Sigmoid colon (tissue), 7 donors: ENCODE data around the gene ZNF705A. TPM values are rescaled to one million over a fixed set of nuclear protein-coding genes. Genes with fewer than 3 reads are reported as not detected.
"Not testable (repeated sequence)": the region's sequence is repeated elsewhere in the genome, so short reads cannot be mapped to it uniquely, and the experiment has no call there.

Source experiments
- DNase-seq: peaks from one replicate; pipeline ENCODE4 v3.0.0-alpha.2; 2019
- H3K27ac ChIP-seq, 4 donors: fragments of 200-600 bp; sonication (generic); one replicate each; pipeline ENCODE4 v1.5.1; 2016 to 2019; ENCODE audit warnings: mild to moderate bottlenecking in 1 of 4
- H3K27me3 ChIP-seq, 3 donors: fragments of 200-600 bp; sonication (generic); one replicate each; pipeline ENCODE4 v1.5.1; 2019; ENCODE audit warnings: mild to moderate bottlenecking in 1 of 3
- H3K36me3 ChIP-seq, 4 donors: fragments of 200-600 bp; sonication (generic); one replicate each; pipeline ENCODE4 v1.5.1; 2016 to 2019
- H3K4me1 ChIP-seq, 4 donors: fragments of 200-600 bp; sonication (generic); one replicate each; pipeline ENCODE4 v1.5.1; 2017 to 2019
- H3K4me3 ChIP-seq, 4 donors: fragments of 200-600 bp; sonication (generic); one replicate each; pipeline ENCODE4 v1.5.1; 2017 to 2019; ENCODE audit warnings: mild to moderate bottlenecking in 2 of 4, moderate library complexity in 1 of 4
- H3K9me3 ChIP-seq, 4 donors: fragments of 200-600 bp in 3 of 4; sonication (generic) in 3 of 4; one replicate each; pipeline versions ENCODE4 v1.5.1 to v1.6.1; 2013 to 2019
- EP300 ChIP-seq, 4 donors: sonication (generic); formaldehyde crosslinking; IDR thresholded peaks; one replicate each; pipeline ENCODE4 v1.6.1; 2017; ENCODE audit warnings: antibody characterized with exemption in 4 of 4
- POLR2AphosphoS5 ChIP-seq, 4 donors: sonication (generic); formaldehyde crosslinking; IDR thresholded peaks; one replicate each; pipeline ENCODE4 v1.6.1; 2017; ENCODE audit warnings: antibody characterized with exemption in 4 of 4
- WGBS, 2 donors: extraction: QIAGEN DNeasy Blood & Tissue Kit; methylation state at CpG; one replicate each; pipeline ENCODE4 v1.1.7; 2013; 5-methylcytosine and 5-hydroxymethylcytosine counted together
- intact Hi-C: fragments of 100-400 bp; cut with DNase I; formaldehyde crosslinking; loops from one replicate; pipeline ENCODE4 v1.15.1; 2023
- polyA plus RNA-seq, 3 donors: library from polyadenylated mRNA; stranded (reverse); fragments of 200-250 nt; gene quantifications; one replicate each; pipeline ENCODE4 v1.2.3, GENCODE V29; 2013
- total RNA-seq, 4 donors: library from RNA; depleted of rRNA; stranded (reverse); fragments of >200 nt; gene quantifications; one replicate each; pipeline ENCODE4 v1.1.0, GENCODE V29; 2016
- donor health status: healthy with polysubstance abuse.
- donor health status: Bipolar disorder and iron deficiency.
- donor health status: healthy.

ZNF705A gene
- total and polyA plus RNA-seq, 7 donors: not detected

DNA sequence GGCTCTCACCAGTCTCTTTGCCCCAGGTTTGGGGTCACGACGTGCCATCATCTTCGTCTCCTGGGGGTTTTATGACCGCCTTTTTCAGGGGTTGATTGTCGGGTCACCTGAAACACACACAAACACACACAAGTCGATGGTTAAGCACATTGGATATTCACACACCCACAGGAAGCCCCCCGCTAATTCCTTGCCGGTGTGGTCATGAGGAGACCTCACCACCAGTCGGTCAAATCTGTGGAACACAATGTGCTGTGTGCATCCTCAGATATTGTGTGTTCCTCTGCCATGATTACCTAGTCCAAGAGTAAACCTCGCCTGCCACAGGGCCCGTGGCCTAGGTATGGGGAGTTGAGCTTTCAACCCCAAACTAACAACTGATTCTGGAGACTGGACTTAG lies 68.0 kb downstream of the ZNF705A start:
- WGBS, 2 donors: 93 to 96% methylated on average over 11 of the region's 11 CpGs
- DNase-seq, H3K27ac ChIP-seq, intact Hi-C loops, H3K36me3 ChIP-seq, H3K9me3 ChIP-seq, H3K4me3 ChIP-seq, H3K27me3 ChIP-seq: not testable (repeated sequence)
- H3K4me1 ChIP-seq: peaks cover 0 to 11% (median 0%) of the 10 kb centered on the region in 4 donors

DNA sequence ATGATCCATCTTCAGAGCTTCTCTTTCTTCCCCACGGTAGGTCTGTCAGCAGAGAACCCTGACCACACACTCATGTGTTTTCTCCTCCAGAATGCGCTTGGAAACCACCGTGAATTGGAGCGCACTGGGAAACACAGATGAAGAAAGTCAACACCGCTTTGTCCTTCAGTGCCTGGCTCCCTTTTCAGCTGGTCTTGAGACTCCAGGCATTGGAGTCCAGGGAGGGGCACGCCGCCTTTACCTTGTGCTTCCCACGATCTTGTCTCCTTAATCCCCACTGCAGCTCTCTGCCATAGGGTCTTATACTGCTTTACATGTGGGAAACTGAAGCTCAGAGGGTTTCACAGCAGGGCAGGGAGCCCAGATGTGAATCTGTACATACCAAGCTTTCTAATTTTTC lies 69.5 kb downstream of the ZNF705A start:
- Histone ChIP-seq H3K27me3 (peaks cover 0 to 8% (median 3%) of the 10 kb centered on the region in 3 donors), H3K9me3 (no peaks in the 10 kb centered on the region), H3K27ac (no peak overlapping the region), H3K36me3 (no peaks in the 10 kb centered on the region), H3K4me1 (peaks cover 0 to 11% (median 0%) of the 10 kb centered on the region in 4 donors), H3K4me3 (no peak overlapping the region)
- TF ChIP-seq POLR2AphosphoS5 (IDR thresholded peaks at IDR 0.05) (no peak), EP300 (IDR thresholded peaks at IDR 0.05) (no peak)
- intact Hi-C loops: no loop called here
- 92 to 94% methylated on average over 8 of the region's 8 CpGs for WGBS, 2 donors
- DNase-seq: no peak

DNA sequence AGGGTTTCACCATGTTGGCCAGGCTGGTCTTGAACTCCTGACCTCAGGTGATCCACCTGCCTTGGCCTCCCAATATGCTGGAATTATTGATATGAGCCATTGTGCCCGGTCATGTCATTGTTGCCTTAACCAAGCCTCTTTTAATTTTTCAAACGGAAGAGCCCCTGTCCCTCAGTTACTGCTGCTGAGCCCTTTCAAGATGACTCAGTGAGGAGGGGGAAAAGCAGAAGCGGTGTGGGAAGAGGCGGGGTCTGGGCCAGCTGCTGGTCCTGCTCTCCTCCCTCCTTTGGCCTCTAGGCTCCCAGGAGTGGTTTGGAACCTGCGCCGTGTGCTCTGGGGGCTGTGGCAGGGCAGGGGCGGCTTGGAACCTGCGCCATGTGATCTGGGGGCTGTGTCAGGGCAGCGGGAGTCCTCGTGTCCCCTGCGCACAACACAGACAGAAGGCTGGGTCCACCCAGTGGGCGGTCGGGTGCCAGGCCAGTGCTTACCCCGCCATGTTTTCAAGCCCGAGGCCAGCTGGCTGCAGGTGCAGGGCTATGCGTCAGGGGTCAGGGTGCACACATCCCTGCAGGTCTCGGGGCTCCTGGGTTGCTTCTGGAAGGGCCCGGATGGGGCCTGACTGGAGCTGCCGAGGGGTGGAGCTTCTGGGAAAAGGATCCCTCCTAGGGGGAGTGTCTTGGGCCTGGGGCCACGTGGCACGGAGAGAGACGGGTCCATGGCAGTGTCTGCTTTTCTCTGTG lies 70.3 kb downstream of the ZNF705A start, which contains the start of gene FAM90A1:
Gene FAM90A1, minus strand, starts transcription at position 627 of the 740 bp plus-strand sequence. CDS start 2,786 bp downstream, outside the sequence.
- Histone ChIP-seq H3K4me3 (peak within 1 kb of the TSS in 3 of 4 donors; percentile 17 to 36 (median 23)), H3K4me1 (peaks cover 0 to 11% (median 0%) of the 10 kb centered on the region in 4 donors)
- intact Hi-C loops, DNase-seq, H3K27me3 ChIP-seq, H3K9me3 ChIP-seq, H3K36me3 ChIP-seq, H3K27ac ChIP-seq: not testable (repeated sequence)
- 55 to 60% methylated on average over 22 of the region's 22 CpGs for WGBS, 2 donors

DNA sequence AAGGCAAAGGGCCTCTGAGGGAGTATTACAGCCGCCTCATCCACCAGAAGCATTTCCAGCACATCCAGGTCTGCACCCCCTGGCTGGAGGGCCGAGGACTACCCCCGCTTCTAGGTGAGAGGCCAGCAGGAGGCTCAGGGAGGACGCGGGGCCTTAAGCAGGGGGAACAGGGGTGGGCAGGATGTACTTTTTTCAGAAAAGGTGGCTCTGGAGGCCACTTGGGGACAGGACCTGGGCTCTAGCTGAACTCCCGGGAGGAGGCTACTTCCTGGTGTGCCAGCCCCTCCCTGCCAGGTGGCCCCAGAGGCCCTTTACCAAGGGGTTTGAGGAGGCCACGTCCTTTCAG lies 70.9 kb downstream of the ZNF705A start:
- H3K27ac ChIP-seq, DNase-seq, H3K9me3 ChIP-seq, intact Hi-C loops, H3K27me3 ChIP-seq, H3K36me3 ChIP-seq: not testable (repeated sequence)
- Histone ChIP-seq H3K4me1 (peaks cover 0 to 11% (median 0%) of the 10 kb centered on the region in 4 donors), H3K4me3 (peak overlapping the region in 3 of 4 donors; percentile 17 to 36 (median 23))
- 37 to 40% methylated on average over 7 of the region's 7 CpGs for WGBS, 2 donors

DNA sequence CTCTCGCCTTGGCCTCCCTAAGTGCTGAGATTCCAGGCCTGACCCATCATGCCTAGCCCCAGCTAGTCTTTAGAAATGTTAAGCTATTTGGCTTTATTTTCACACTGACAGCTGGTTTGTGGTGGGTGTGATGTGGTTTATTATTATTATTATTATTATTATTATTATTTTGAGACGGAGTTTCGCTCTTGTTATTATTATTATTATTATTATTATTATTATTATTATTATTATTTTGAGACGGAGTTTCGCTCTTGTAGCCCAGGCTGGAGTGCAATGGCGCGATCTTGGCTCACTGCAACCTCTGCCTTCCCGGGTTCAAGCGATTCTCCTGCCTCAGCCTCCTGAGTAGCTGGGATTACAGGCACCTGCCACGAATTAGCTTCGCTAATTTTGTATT lies 71.8 kb downstream of the ZNF705A start:
- H3K27me3 ChIP-seq, intact Hi-C loops, H3K9me3 ChIP-seq, H3K4me3 ChIP-seq, DNase-seq, H3K27ac ChIP-seq, H3K36me3 ChIP-seq: not testable (repeated sequence)
- peaks cover 0 to 11% (median 0%) of the 10 kb centered on the region in 4 donors for H3K4me1 ChIP-seq
- WGBS, 2 donors: 92 to 93% methylated on average over 11 of the region's 11 CpGs

DNA sequence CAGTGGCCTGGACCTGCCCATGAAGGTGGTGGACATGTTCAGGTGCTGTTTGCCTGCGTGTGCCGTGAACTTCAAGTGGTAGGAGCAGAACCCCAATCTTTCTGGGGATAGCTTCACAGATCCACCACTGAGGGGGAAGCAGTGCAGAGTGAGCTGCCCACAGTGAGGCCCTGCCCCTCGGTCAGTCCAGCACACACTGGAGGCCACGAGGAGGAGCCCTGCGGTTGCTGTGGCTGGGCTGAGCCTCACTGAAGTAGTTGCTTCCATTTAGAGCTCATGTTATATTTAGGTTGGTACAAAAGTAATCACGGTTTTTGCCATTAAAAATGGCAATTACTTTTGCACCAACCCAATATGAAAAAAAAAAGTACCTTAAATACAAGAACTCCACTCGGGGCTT lies 72.7 kb downstream of the ZNF705A start:
- 62 to 72% methylated on average over 7 of the region's 7 CpGs for WGBS, 2 donors
- H3K27me3 ChIP-seq, DNase-seq, H3K27ac ChIP-seq, intact Hi-C loops, H3K36me3 ChIP-seq, H3K9me3 ChIP-seq, H3K4me3 ChIP-seq: not testable (repeated sequence)
- peaks cover 0 to 11% (median 0%) of the 10 kb centered on the region in 4 donors for H3K4me1 ChIP-seq

Other genes starting within 250 kb of the ZNF705A start
- gene SLC2A3, start 220.8 kb upstream of the ZNF705A start, total RNA-seq: 100 to 1,000 TPM in 1 of 4 donors, 10 to 100 TPM in 3; 12.8 to 110 (median 30.9) TPM
- gene SLC2A3, start 220.8 kb upstream of the ZNF705A start, polyA plus RNA-seq: 10 to 100 TPM in 1 of 3 donors, 1 to 10 TPM in 2; 3.0 to 12.6 (median 6.0) TPM
- 10 to 100 TPM; 12.5 to 17.1 (median 15.7) TPM for gene FOXJ2, start 124.3 kb upstream of the ZNF705A start, total RNA-seq
- 1 to 10 TPM; 2.8 to 8.6 (median 4.8) TPM for gene FOXJ2, start 124.3 kb upstream of the ZNF705A start, polyA plus RNA-seq
- gene C3AR1, start 90.7 kb upstream of the ZNF705A start, total RNA-seq: 10 to 100 TPM in 3 of 4 donors, 1 to 10 TPM in 1; 6.6 to 16.8 (median 12.2) TPM
- 10 to 100 TPM in 1 of 3 donors, 1 to 10 TPM in 2; 7.6 to 27.3 (median 9.0) TPM for gene C3AR1, start 90.7 kb upstream of the ZNF705A start, polyA plus RNA-seq
- 10 to 100 TPM; 23.9 to 31.0 (median 25.2) TPM for gene NECAP1, start 74.7 kb upstream of the ZNF705A start, total RNA-seq
- gene NECAP1, start 74.7 kb upstream of the ZNF705A start, polyA plus RNA-seq: 10 to 100 TPM; 21.3 to 45.5 (median 33.0) TPM
- 1 to 10 TPM in 3 of 4 donors, under 1 TPM in 1; 0.49 to 3.4 (median 2.2) TPM for gene CLEC4A, start 33.4 kb upstream of the ZNF705A start, total RNA-seq
- 1 to 10 TPM; 3.7 to 5.5 (median 4.8) TPM for gene CLEC4A, start 33.4 kb upstream of the ZNF705A start, polyA plus RNA-seq
- under 1 TPM in 2 of 4 donors, not detected in 2; 0.28 to 0.33 TPM for gene FAM90A1, start 70.6 kb downstream of the ZNF705A start, total RNA-seq
- under 1 TPM in 1 of 3 donors, not detected in 2; 0.41 TPM for gene FAM90A1, start 70.6 kb downstream of the ZNF705A start, polyA plus RNA-seq